ENCODE measurements around the gene RLBP1.
A peak's percentile ranks its signal among the peaks of the same experiment; 100 is the strongest.

- TF ChIP-seq CTCF (conservative IDR thresholded peaks at IDR 0.05; ENCODE audit: low read depth, low read length) (no peak), POLR2A (IDR thresholded peaks at IDR 0.05; ENCODE audit: low read depth, low read length) (no peak), USF2 (IDR thresholded peaks at IDR 0.05; ENCODE audit: low read depth, low read length) (no peak), RCOR1 (IDR thresholded peaks at IDR 0.05; ENCODE audit: insufficient replicate concordance, low read length) (no peak), CEBPB (IDR thresholded peaks at IDR 0.05; ENCODE audit: low read depth, low read length) (0 out of 2 replicates have a peak, but pooled peaks have one; percentile 30), SMC3 (IDR thresholded peaks at IDR 0.05; ENCODE audit: low read depth, low read length) (no peak), MAZ (IDR thresholded peaks at IDR 0.05; ENCODE audit: borderline replicate concordance, low read depth, low read length) (no peak), MAFK (IDR thresholded peaks at IDR 0.05; ENCODE audit: low read depth, low read length) (no peak)
Observed at GRCh38 chr15:89175617-89176191, 45.7 kb downstream of the RLBP1 start.
